Fibroblast of lung (primary cell): ENCODE results near the gene UQCRFS1. TPM values are rescaled to one million over a fixed set of nuclear protein-coding genes. Genes with fewer than 3 reads are reported as not detected.
"Not testable (repeated sequence)": the region's sequence is repeated elsewhere in the genome, so short reads cannot be mapped to it uniquely, and the experiment has no call there.

Experiments
- DNase-seq, 2 donors: peaks; one replicate each; pipeline versions ENCODE4 v3.0.0 to v3.0.0-alpha.2; 2010; ENCODE audit warnings: low read depth in 2 of 2
- H2AFZ ChIP-seq: 2 replicates; pipeline ENCODE4 v1.5.1; 2012; ENCODE audit warnings: low read length, control low read depth, inconsistent platforms
- H3K27ac ChIP-seq: 2 replicates; pipeline ENCODE4 v1.5.1; 2011; ENCODE audit warnings: low read length, control low read depth; ENCODE audit not compliant: insufficient read depth
- H3K27me3 ChIP-seq: 2 replicates; pipeline ENCODE4 v1.5.1; 2011; ENCODE audit warnings: mild to moderate bottlenecking, low read length; ENCODE audit not compliant: control insufficient read depth, insufficient read depth
- H3K36me3 ChIP-seq: 2 replicates; pipeline ENCODE4 v1.5.1; 2011; ENCODE audit warnings: low read length; ENCODE audit not compliant: control insufficient read depth, insufficient read depth
- H3K4me1 ChIP-seq: 2 replicates; pipeline ENCODE4 v1.5.1; 2011; ENCODE audit warnings: low read length; ENCODE audit not compliant: control insufficient read depth, insufficient read depth; ENCODE audit errors: extremely low read depth
- H3K4me2 ChIP-seq: 2 replicates; pipeline ENCODE4 v1.5.1; 2011; ENCODE audit warnings: low read length, control low read depth; ENCODE audit not compliant: insufficient read depth; ENCODE audit errors: extremely low read depth
- H3K4me3 ChIP-seq, 4 experiments: fragments of 200-600 bp in 1 of 4; sonication (generic) in 1 of 4; replicated peaks in 1 of 4; 2 replicates each; pipeline ENCODE4 v1.5.1; 2011 to 2016; ENCODE audit warnings: low read length in 4 of 4, low read depth in 3 of 4, mild to moderate bottlenecking in 3 of 4, control low read depth in 2 of 4, inconsistent platforms in 1 of 4, mixed read lengths in 1 of 4; ENCODE audit not compliant: insufficient read depth in 1 of 4; ENCODE audit errors: control extremely low read depth in 1 of 4
- H3K79me2 ChIP-seq: 2 replicates; pipeline ENCODE4 v1.5.1; 2012; ENCODE audit warnings: mild to moderate bottlenecking, low read length, inconsistent platforms; ENCODE audit not compliant: control insufficient read depth, insufficient read depth
- H3K9ac ChIP-seq: 2 replicates; pipeline ENCODE4 v1.5.1; 2011; ENCODE audit warnings: mild to moderate bottlenecking, low read length, control low read depth; ENCODE audit not compliant: insufficient read depth
- H3K9me3 ChIP-seq: 2 replicates; pipeline ENCODE4 v1.5.1; 2012; ENCODE audit warnings: low read depth, low read length; ENCODE audit not compliant: control insufficient read depth, insufficient read depth
- H4K20me1 ChIP-seq: 2 replicates; pipeline ENCODE4 v1.5.1; 2011; ENCODE audit warnings: low read length; ENCODE audit not compliant: control insufficient read depth, insufficient read depth; ENCODE audit errors: extremely low read depth
- CTCF ChIP-seq, 2 donors: IDR thresholded peaks in 1 of 2; conservative IDR thresholded peaks in 1 of 2; 1 replicate in 1 of 2; 2 replicates in 1 of 2; pipeline ENCODE4 v1.5.1; 2011 to 2012; ENCODE audit warnings: low read length in 2 of 2, control low read depth in 1 of 2, inconsistent platforms in 1 of 2, low read depth in 1 of 2, mild to moderate bottlenecking in 1 of 2
- EZH2 ChIP-seq: IDR thresholded peaks from 2 replicates; pipeline ENCODE4 v1.5.1; 2012; ENCODE audit warnings: low read length, control low read depth, mild to moderate bottlenecking; ENCODE audit errors: missing control alignments
- polyA plus RNA-seq, 2 donors: library from polyadenylated mRNA; depleted of rRNA in 1 of 2; stranded (reverse) in 1 of 2; unstranded in 1 of 2; fragments of >200 nt; gene quantifications; 2 replicates each; pipeline ENCODE4 v1.2.1, GENCODE V29; 2011 to 2012; ENCODE audit warnings: missing spikeins in 1 of 2
- total RNA-seq: library from RNA; depleted of rRNA; stranded (reverse); fragments of >200 nt; gene quantifications from 2 replicates; pipeline ENCODE4 v1.2.1, GENCODE V29; 2014

UQCRFS1 gene
- total and polyA plus RNA-seq, 2 donors (not counting 1 experiment from before 2014, with no cell fraction given) = 34.0 to 42.7 TPM

GRCh38 chr19:29207403-29208187 is 5.4 kb downstream of the UQCRFS1 start:
- DNase-seq, H3K27me3 ChIP-seq, H2AFZ ChIP-seq, H3K4me3 ChIP-seq, H3K4me1 ChIP-seq, H4K20me1 ChIP-seq, H3K9ac ChIP-seq, H3K36me3 ChIP-seq, H3K27ac ChIP-seq, H3K9me3 ChIP-seq, H3K4me2 ChIP-seq: not testable (repeated sequence)
- peaks cover 46% of the 10 kb centered on the region for H3K79me2 ChIP-seq

- Histone ChIP-seq H3K79me2 (peaks cover 35% of the 10 kb centered on the region), H3K4me2 (no peak overlapping the region), H2AFZ (no peak overlapping the region), H3K27me3 (no peaks in the 10 kb centered on the region), H3K27ac (no peak overlapping the region), H3K4me1 (no peaks in the 10 kb centered on the region), H3K36me3 (no peaks in the 10 kb centered on the region), H3K9ac (no peak overlapping the region), H4K20me1 (no peaks in the 10 kb centered on the region), H3K9me3 (no peaks in the 10 kb centered on the region), H3K4me3 (no peak overlapping the region)
- no peak for DNase-seq
- TF ChIP-seq CTCF (conservative IDR thresholded peaks at IDR 0.05 in 1 of 2, IDR thresholded peaks at IDR 0.05 in 1 of 2; ENCODE audit: low read depth in 1 of 2, low read length in 2 of 2) (no peak), EZH2 (no peak)
Observed at GRCh38 chr19:29206453-29206852, 6.5 kb downstream of the UQCRFS1 start.

DNA sequence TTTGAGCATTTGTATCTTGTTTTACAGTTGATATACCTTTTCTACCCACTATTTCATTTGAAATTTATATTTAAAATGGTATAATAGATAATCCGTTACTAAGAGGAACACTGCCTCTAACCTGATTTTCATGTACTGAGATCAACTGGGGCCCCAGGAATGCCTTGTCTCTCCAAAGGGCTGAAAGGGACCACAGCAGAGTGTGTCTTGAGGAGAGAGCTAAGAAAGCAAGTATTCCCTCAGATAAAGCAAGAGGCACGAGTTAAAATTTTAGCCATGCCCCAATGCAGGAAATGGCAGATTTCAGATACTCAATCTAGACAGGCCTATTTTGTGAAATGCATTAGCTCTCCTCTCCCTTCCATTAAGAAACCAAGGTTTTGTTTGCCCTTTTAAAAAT is 10.7 kb downstream of the UQCRFS1 start:
- H4K20me1 ChIP-seq = no peaks in the 10 kb centered on the region
- no peaks in the 10 kb centered on the region for H3K36me3 ChIP-seq
- H3K9me3 ChIP-seq = no peaks in the 10 kb centered on the region

More for the DNA sequence above, 10.7 kb downstream of the UQCRFS1 start:
- Histone ChIP-seq H3K9ac (no peak overlapping the region), H3K27me3 (no peaks in the 10 kb centered on the region), H3K79me2 (peaks cover 5% of the 10 kb centered on the region), H3K4me1 (no peaks in the 10 kb centered on the region), H3K4me3 (no peak overlapping the region), H3K27ac (no peak overlapping the region), H3K4me2 (no peak overlapping the region), H2AFZ (no peak overlapping the region)
- DNase-seq = no peak
- TF ChIP-seq CTCF (conservative IDR thresholded peaks at IDR 0.05 in 1 of 2, IDR thresholded peaks at IDR 0.05 in 1 of 2; ENCODE audit: low read depth in 1 of 2, low read length in 2 of 2) (no peak), EZH2 (no peak)
